Liver (tissue), 9 donors: ENCODE data around the gene COX6B1. TPM values are rescaled to one million over a fixed set of nuclear protein-coding genes. Genes with fewer than 3 reads are reported as not detected.

ENCODE experiments used
- DNase-seq: peaks from one replicate; pipeline ENCODE4 v3.0.0-alpha.2; 2017; ENCODE audit warnings: low spot score
- H3K27ac ChIP-seq, 2 donors: one replicate each; pipeline ENCODE4 v1.7.0; 2013; ENCODE audit warnings: inconsistent platforms in 2 of 2, low read length in 2 of 2, control low read depth in 1 of 2, low read depth in 1 of 2, mild to moderate bottlenecking in 1 of 2
- H3K27me3 ChIP-seq, 4 donors: one replicate each; pipeline versions ENCODE4 v1.6.1 to v1.7.0; 2013; ENCODE audit warnings: low read length in 3 of 4, inconsistent platforms in 1 of 4, mild to moderate bottlenecking in 1 of 4, moderate library complexity in 1 of 4; ENCODE audit not compliant: control insufficient read depth in 4 of 4, insufficient read depth in 4 of 4
- H3K36me3 ChIP-seq, 4 donors: one replicate each; pipeline versions ENCODE4 v1.6.1 to v1.7.0; 2013; ENCODE audit warnings: low read length in 3 of 4, mild to moderate bottlenecking in 3 of 4, low read depth in 1 of 4, moderate library complexity in 1 of 4; ENCODE audit not compliant: control insufficient read depth in 4 of 4, insufficient read depth in 3 of 4
- H3K4me1 ChIP-seq, 4 donors: one replicate each; pipeline versions ENCODE4 v1.6.1 to v1.7.0; 2013; ENCODE audit warnings: low read length in 3 of 4, mild to moderate bottlenecking in 3 of 4, moderate library complexity in 1 of 4; ENCODE audit not compliant: control insufficient read depth in 4 of 4, insufficient read depth in 4 of 4
- H3K4me3 ChIP-seq, 3 donors: one replicate each; pipeline versions ENCODE4 v1.6.1 to v1.7.0; 2013; ENCODE audit warnings: low read length in 3 of 3, control low read depth in 1 of 3, low read depth in 1 of 3, mild to moderate bottlenecking in 1 of 3
- H3K9ac ChIP-seq, 2 donors: one replicate each; pipeline ENCODE4 v1.7.0; 2013; ENCODE audit warnings: low read length in 2 of 2, mild to moderate bottlenecking in 2 of 2, moderate library complexity in 2 of 2, control low read depth in 1 of 2, low read depth in 1 of 2
- H3K9me3 ChIP-seq, 4 donors: one replicate each; pipeline versions ENCODE4 v1.6.1 to v1.7.0; 2013; ENCODE audit warnings: low read length in 3 of 4; ENCODE audit not compliant: control insufficient read depth in 4 of 4
- EGR1 ChIP-seq, 2 donors: IDR thresholded peaks; 2 replicates each; pipeline ENCODE4 v1.6.1; 2016 to 2018; ENCODE audit warnings: antibody characterized with exemption in 2 of 2, low read depth in 2 of 2
- FOXA1 ChIP-seq: IDR thresholded peaks from 2 replicates; pipeline ENCODE4 v1.6.1; 2016; ENCODE audit warnings: antibody characterized with exemption
- FOXA2 ChIP-seq: IDR thresholded peaks from 2 replicates; pipeline ENCODE4 v1.6.1; 2016; ENCODE audit warnings: antibody characterized with exemption
- GABPA ChIP-seq, 2 donors: IDR thresholded peaks in 1 of 2; conservative IDR thresholded peaks in 1 of 2; 2 replicates each; pipeline ENCODE4 v1.6.1; 2016; ENCODE audit warnings: antibody characterized with exemption in 2 of 2, mild to moderate bottlenecking in 1 of 2, moderate library complexity in 1 of 2
- HNF4A ChIP-seq, 2 donors: conservative IDR thresholded peaks; 2 replicates each; pipeline ENCODE4 v1.6.1; 2016; ENCODE audit warnings: antibody characterized with exemption in 2 of 2, mild to moderate bottlenecking in 2 of 2
- HNF4G ChIP-seq: IDR thresholded peaks from 2 replicates; pipeline ENCODE4 v1.6.1; 2016; ENCODE audit warnings: antibody characterized with exemption
- RAD21 ChIP-seq, 2 donors: IDR thresholded peaks; 2 replicates each; pipeline ENCODE4 v1.6.1; 2016; ENCODE audit warnings: antibody characterized with exemption in 2 of 2, mild to moderate bottlenecking in 2 of 2
- RXRA ChIP-seq, 2 donors: IDR thresholded peaks; 2 replicates each; pipeline ENCODE4 v1.6.1; 2017 to 2018; ENCODE audit warnings: antibody characterized with exemption in 2 of 2, mild to moderate bottlenecking in 1 of 2
- SP1 ChIP-seq: IDR thresholded peaks from 2 replicates; pipeline ENCODE4 v1.6.1; 2018; ENCODE audit warnings: antibody characterized with exemption, mild to moderate bottlenecking
- TAF1 ChIP-seq: conservative IDR thresholded peaks from 2 replicates; pipeline ENCODE4 v1.6.1; 2016; ENCODE audit warnings: antibody characterized with exemption, mild to moderate bottlenecking
- ZBTB33 ChIP-seq: IDR thresholded peaks from 2 replicates; pipeline ENCODE4 v1.6.1; 2016; ENCODE audit warnings: antibody characterized with exemption
- WGBS: extraction: QIAGEN DNeasy Blood & Tissue Kit; methylation state at CpG from one replicate; pipeline ENCODE4 v1.1.7; 2013; 5-methylcytosine and 5-hydroxymethylcytosine counted together
- polyA plus RNA-seq, 2 donors: library from polyadenylated mRNA; stranded (reverse) in 1 of 2; unstranded in 1 of 2; fragments of 200-250 nt in 1 of 2; fragments of >200 nt in 1 of 2; fragmentation: Nextera tagmentation in 1 of 2; extraction: Ambion mirVana in 1 of 2; gene quantifications; one replicate each; pipeline versions ENCODE4 v1.2.1 to v1.2.3, GENCODE V29; 2013 to 2015
- total RNA-seq, 2 donors: library from RNA; depleted of rRNA; stranded (reverse); fragments of >200 nt; gene quantifications; one replicate each; pipeline ENCODE4 v1.2.3, GENCODE V29; 2014
- TF ChIP-seq, protein P1 (sequence below): fragments of 150-350 bp; IDR thresholded peaks from 2 replicates; pipeline ENCODE4 v1.5.1; 2017; ENCODE audit warnings: improper control_type of control experiment, low read depth, low read length; ENCODE audit not compliant: missing input control
- TF ChIP-seq, protein P2 (sequence below): IDR thresholded peaks from 2 replicates; pipeline ENCODE4 v1.6.1; 2016; ENCODE audit warnings: antibody characterized with exemption
- TF ChIP-seq, protein P3 (sequence below): IDR thresholded peaks from 2 replicates; pipeline ENCODE4 v1.6.1; 2016; ENCODE audit warnings: antibody characterized with exemption, mild to moderate bottlenecking
- donor health status: healthy.
- donor health status: healthy.
- donor health status: healthy.
- donor health status: healthy.
- donor health status: healthy.

Gene COX6B1
- total and polyA plus RNA-seq, 4 donors, result 139 to 518 (median 321) TPM

GRCh38 chr19:35636651-35637050 is 11.5 kb upstream of the COX6B1 start:
- WGBS, result 95% methylated on average over 3 of the region's 3 CpGs
- H3K36me3 ChIP-seq, result peaks cover 14 to 48% (median 31%) of the 10 kb centered on the region in 4 donors
- TF ChIP-seq, protein P1, sequence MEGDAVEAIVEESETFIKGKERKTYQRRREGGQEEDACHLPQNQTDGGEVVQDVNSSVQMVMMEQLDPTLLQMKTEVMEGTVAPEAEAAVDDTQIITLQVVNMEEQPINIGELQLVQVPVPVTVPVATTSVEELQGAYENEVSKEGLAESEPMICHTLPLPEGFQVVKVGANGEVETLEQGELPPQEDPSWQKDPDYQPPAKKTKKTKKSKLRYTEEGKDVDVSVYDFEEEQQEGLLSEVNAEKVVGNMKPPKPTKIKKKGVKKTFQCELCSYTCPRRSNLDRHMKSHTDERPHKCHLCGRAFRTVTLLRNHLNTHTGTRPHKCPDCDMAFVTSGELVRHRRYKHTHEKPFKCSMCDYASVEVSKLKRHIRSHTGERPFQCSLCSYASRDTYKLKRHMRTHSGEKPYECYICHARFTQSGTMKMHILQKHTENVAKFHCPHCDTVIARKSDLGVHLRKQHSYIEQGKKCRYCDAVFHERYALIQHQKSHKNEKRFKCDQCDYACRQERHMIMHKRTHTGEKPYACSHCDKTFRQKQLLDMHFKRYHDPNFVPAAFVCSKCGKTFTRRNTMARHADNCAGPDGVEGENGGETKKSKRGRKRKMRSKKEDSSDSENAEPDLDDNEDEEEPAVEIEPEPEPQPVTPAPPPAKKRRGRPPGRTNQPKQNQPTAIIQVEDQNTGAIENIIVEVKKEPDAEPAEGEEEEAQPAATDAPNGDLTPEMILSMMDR, result no peak
- TF ChIP-seq HNF4A (conservative IDR thresholded peaks at IDR 0.05) (no peak), RAD21 (IDR thresholded peaks at IDR 0.05) (no peak), RXRA (IDR thresholded peaks at IDR 0.05) (no peak), SP1 (no peak), HNF4G (no peak), GABPA (IDR thresholded peaks at IDR 0.05 in 1 of 2, conservative IDR thresholded peaks at IDR 0.05 in 1 of 2) (no peak), ZBTB33 (no peak)
- TF ChIP-seq, protein P2, sequence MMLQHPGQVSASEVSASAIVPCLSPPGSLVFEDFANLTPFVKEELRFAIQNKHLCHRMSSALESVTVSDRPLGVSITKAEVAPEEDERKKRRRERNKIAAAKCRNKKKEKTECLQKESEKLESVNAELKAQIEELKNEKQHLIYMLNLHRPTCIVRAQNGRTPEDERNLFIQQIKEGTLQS, result no peak

DNA sequence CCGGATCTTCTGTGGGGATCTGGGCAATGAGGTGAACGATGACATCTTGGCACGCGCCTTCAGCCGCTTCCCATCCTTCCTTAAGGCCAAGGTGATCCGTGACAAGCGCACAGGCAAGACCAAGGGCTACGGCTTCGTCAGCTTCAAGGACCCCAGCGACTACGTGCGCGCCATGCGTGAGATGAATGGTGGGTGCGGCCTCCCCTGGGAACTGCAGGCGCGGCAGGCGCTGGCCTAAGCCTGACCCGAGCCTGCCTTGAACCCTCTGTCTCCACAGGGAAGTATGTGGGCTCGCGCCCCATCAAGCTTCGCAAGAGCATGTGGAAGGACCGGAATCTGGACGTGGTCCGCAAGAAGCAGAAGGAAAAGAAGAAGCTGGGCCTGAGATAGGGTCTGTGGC is 11.0 kb upstream of the COX6B1 start:
- WGBS, result 95% methylated on average over 25 of the region's 25 CpGs

More at GRCh38 chr19:35636651-35637050, 11.5 kb upstream of the COX6B1 start:
- H3K27ac ChIP-seq, result no peak overlapping the region
- no peak overlapping the region for H3K4me3 ChIP-seq
- H3K9me3 ChIP-seq, result no peaks in the 10 kb centered on the region
- no peak for DNase-seq
- no peak overlapping the region for H3K9ac ChIP-seq
- no peaks in the 10 kb centered on the region for H3K27me3 ChIP-seq
- no peaks in the 10 kb centered on the region for H3K4me1 ChIP-seq

More for the DNA sequence above, 11.0 kb upstream of the COX6B1 start:
- DNase-seq, result no peak
- TF ChIP-seq FOXA1, result no peak
- TF ChIP-seq ZBTB33, result no peak
- no peak for TF ChIP-seq EGR1 (IDR thresholded peaks at IDR 0.05; ENCODE audit: low read depth in 2 of 2)
- TF ChIP-seq FOXA2, result no peak
- no peak for TF ChIP-seq RAD21 (IDR thresholded peaks at IDR 0.05)
- TF ChIP-seq RXRA (IDR thresholded peaks at IDR 0.05), result no peak
- no peak for TF ChIP-seq SP1
- TF ChIP-seq, protein P3, sequence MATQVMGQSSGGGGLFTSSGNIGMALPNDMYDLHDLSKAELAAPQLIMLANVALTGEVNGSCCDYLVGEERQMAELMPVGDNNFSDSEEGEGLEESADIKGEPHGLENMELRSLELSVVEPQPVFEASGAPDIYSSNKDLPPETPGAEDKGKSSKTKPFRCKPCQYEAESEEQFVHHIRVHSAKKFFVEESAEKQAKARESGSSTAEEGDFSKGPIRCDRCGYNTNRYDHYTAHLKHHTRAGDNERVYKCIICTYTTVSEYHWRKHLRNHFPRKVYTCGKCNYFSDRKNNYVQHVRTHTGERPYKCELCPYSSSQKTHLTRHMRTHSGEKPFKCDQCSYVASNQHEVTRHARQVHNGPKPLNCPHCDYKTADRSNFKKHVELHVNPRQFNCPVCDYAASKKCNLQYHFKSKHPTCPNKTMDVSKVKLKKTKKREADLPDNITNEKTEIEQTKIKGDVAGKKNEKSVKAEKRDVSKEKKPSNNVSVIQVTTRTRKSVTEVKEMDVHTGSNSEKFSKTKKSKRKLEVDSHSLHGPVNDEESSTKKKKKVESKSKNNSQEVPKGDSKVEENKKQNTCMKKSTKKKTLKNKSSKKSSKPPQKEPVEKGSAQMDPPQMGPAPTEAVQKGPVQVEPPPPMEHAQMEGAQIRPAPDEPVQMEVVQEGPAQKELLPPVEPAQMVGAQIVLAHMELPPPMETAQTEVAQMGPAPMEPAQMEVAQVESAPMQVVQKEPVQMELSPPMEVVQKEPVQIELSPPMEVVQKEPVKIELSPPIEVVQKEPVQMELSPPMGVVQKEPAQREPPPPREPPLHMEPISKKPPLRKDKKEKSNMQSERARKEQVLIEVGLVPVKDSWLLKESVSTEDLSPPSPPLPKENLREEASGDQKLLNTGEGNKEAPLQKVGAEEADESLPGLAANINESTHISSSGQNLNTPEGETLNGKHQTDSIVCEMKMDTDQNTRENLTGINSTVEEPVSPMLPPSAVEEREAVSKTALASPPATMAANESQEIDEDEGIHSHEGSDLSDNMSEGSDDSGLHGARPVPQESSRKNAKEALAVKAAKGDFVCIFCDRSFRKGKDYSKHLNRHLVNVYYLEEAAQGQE, result no peak
- no peak for TF ChIP-seq TAF1
- TF ChIP-seq, protein P2, result no peak
- H3K4me3 ChIP-seq, result no peak overlapping the region
- no peaks in the 10 kb centered on the region for H3K4me1 ChIP-seq
- H3K27ac ChIP-seq, result no peak overlapping the region
- H3K36me3 ChIP-seq, result peaks cover 14 to 43% (median 27%) of the 10 kb centered on the region in 4 donors
- no peaks in the 10 kb centered on the region for H3K9me3 ChIP-seq
- no peak overlapping the region for H3K9ac ChIP-seq
- H3K27me3 ChIP-seq, result no peaks in the 10 kb centered on the region
